DOHH2 (cell line): ENCODE data around the gene UPK3A.

Source experiments
- EZH2phosphoT487 ChIP-seq: fragments of 200-600 bp; sonication (generic); IDR thresholded peaks from 2 replicates; pipeline ENCODE4 v1.6.1; 2017; ENCODE audit warnings: borderline replicate concordance, mild to moderate bottlenecking, antibody characterized with exemption, low read length, moderate library complexity, mixed read lengths
- TF ChIP-seq, protein P1 (sequence below): fragments of 200-600 bp; sonication (generic); IDR thresholded peaks from one replicate; pipeline ENCODE4 v1.5.1; 2014; ENCODE audit warnings: antibody characterized with exemption, mild to moderate bottlenecking, low read depth, low read length; ENCODE audit not compliant: poor library complexity, severe bottlenecking

DNA sequence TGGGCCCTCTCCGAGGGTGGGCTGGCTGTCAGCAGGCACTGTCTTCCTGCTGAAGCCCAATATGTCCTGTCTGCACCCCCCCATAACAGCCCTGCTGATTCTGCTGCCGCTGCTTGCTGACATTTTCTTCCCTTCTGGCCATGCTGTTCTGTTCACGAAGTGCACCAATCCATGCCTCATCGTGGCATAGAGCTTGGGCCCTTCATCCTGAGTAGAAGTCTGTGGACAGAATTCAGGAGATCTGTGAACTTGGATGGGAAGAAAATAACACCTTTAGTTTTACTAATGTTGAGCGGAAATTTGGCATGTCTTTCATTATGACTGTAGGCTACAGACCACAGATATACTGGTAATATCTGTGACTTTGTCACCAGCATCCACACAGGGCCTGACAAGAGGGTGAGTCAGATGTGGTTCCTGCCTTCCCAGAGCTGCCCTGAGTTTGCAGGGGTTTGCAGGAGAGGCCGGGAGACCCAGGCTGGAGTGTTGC, 29.9 kb upstream of the UPK3A start:
- TF ChIP-seq, protein P1, sequence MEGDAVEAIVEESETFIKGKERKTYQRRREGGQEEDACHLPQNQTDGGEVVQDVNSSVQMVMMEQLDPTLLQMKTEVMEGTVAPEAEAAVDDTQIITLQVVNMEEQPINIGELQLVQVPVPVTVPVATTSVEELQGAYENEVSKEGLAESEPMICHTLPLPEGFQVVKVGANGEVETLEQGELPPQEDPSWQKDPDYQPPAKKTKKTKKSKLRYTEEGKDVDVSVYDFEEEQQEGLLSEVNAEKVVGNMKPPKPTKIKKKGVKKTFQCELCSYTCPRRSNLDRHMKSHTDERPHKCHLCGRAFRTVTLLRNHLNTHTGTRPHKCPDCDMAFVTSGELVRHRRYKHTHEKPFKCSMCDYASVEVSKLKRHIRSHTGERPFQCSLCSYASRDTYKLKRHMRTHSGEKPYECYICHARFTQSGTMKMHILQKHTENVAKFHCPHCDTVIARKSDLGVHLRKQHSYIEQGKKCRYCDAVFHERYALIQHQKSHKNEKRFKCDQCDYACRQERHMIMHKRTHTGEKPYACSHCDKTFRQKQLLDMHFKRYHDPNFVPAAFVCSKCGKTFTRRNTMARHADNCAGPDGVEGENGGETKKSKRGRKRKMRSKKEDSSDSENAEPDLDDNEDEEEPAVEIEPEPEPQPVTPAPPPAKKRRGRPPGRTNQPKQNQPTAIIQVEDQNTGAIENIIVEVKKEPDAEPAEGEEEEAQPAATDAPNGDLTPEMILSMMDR: no peak
- TF ChIP-seq EZH2phosphoT487: no peak
